CD4-positive, alpha-beta T cell treated with Interferon alpha-2 for 1 hour (primary cell): Measurements from ENCODE around the gene ELAVL1.
A peak's percentile ranks its signal among the peaks of the same experiment; 100 is the strongest.
"Not testable (repeated sequence)": the region's sequence is repeated elsewhere in the genome, so short reads cannot be mapped to it uniquely, and the experiment has no call there.

Experiments used
- DNase-seq, 2 donors: peaks; one replicate each; pipeline ENCODE4 v3.0.0-alpha.2; 2020 to 2022

The ELAVL1 gene

GRCh38 chr19:7968008-7968795 is 37.2 kb downstream of the ELAVL1 start:
- DNase-seq, result no peak

- no peak for DNase-seq
These were observed 39.3 kb downstream of the ELAVL1 start for GRCh38 chr19:7965921-7966665.

- DNase-seq, result no peak
These were observed 40.1 kb downstream of the ELAVL1 start for GRCh38 chr19:7965259-7965841.

GRCh38 chr19:7963566-7963965 is 41.9 kb downstream of the ELAVL1 start:
- DNase-seq, result no peak

- no peak for DNase-seq
These were observed 42.7 kb downstream of the ELAVL1 start for GRCh38 chr19:7962644-7963268.

- no peak for DNase-seq
These were observed 43.4 kb downstream of the ELAVL1 start for GRCh38 chr19:7961920-7962626.

- DNase-seq, result not testable (repeated sequence)
These were observed 44.4 kb downstream of the ELAVL1 start for GRCh38 chr19:7961082-7961481.

GRCh38 chr19:7959211-7959610 is 46.2 kb downstream of the ELAVL1 start:
- no peak for DNase-seq

- DNase-seq, result no peak
These were observed 49.7 kb downstream of the ELAVL1 start for GRCh38 chr19:7955696-7956095.

GRCh38 chr19:7953576-7953975 is 51.9 kb downstream of the ELAVL1 start:
- no peak for DNase-seq

GRCh38 chr19:7953060-7953459 is 52.4 kb downstream of the ELAVL1 start:
- no peak for DNase-seq

GRCh38 chr19:7947939-7948338 is 57.5 kb downstream of the ELAVL1 start:
- no peak for DNase-seq

- peak; percentile 85 to 89 for DNase-seq
These were observed 61.2 kb downstream of the ELAVL1 start for GRCh38 chr19:7944177-7944761.

GRCh38 chr19:7943444-7944176 is 61.8 kb downstream of the ELAVL1 start, which contains the start of gene TIMM44:
TIMM44 (minus strand) TSS chr19:7943666; CDS start chr19:7943651, 15 bp downstream.
- peak; percentile 99 for DNase-seq

- no peak for DNase-seq
These were observed 62.4 kb downstream of the ELAVL1 start for GRCh38 chr19:7942981-7943443.

- no peak for DNase-seq
These were observed 63.4 kb downstream of the ELAVL1 start for GRCh38 chr19:7941895-7942596.

- DNase-seq, result no peak
These were observed 64.6 kb downstream of the ELAVL1 start for GRCh38 chr19:7940841-7941240.

GRCh38 chr19:7934766-7935165 is 70.7 kb downstream of the ELAVL1 start:
- DNase-seq, result no peak

- no peak for DNase-seq
These were observed 71.4 kb downstream of the ELAVL1 start for GRCh38 chr19:7933828-7934725.

GRCh38 chr19:7933411-7933810 is 72.0 kb downstream of the ELAVL1 start:
- DNase-seq, result no peak
